Neural crest cell (in vitro differentiated cells): ENCODE data around the gene IER3. TPM values are rescaled to one million over a fixed set of nuclear protein-coding genes. Genes with fewer than 3 reads are reported as not detected.
A peak's percentile ranks its signal among the peaks of the same experiment; 100 is the strongest.

Experiments used
- DNase-seq: peaks from one replicate; pipeline ENCODE4 v3.0.0; 2021; ENCODE audit warnings: low read depth, mixed read lengths, low spot score
- H3K27ac Mint-ChIP-seq: one replicate; pipeline ENCODE4 v1.8.0; 2021; ENCODE audit warnings: mild to moderate bottlenecking, mixed read lengths; ENCODE audit not compliant: unreplicated experiment
- H3K27me3 Mint-ChIP-seq: 2 replicates; pipeline ENCODE4 v1.8.0; 2021; ENCODE audit warnings: low read depth, mild to moderate bottlenecking, mixed read lengths
- H3K36me3 Mint-ChIP-seq: 2 replicates; pipeline ENCODE4 v1.8.0; 2021; ENCODE audit warnings: low read depth, mild to moderate bottlenecking, mixed read lengths
- H3K4me1 Mint-ChIP-seq: 2 replicates; pipeline ENCODE4 v1.8.0; 2021; ENCODE audit warnings: mixed read lengths
- H3K4me3 Mint-ChIP-seq: one replicate; pipeline ENCODE4 v1.8.0; 2021; ENCODE audit warnings: mild to moderate bottlenecking, mixed read lengths
- H3K9me3 Mint-ChIP-seq: 2 replicates; pipeline ENCODE4 v1.8.0; 2021; ENCODE audit warnings: mixed read lengths
- CTCF ChIP-seq: fragments of 200-600 bp; sonication (generic); conservative IDR thresholded peaks from 2 replicates; pipeline ENCODE4 v1.5.0; 2021; ENCODE audit warnings: antibody characterized with exemption, mild to moderate bottlenecking
- total RNA-seq: library from RNA; stranded (reverse); gene quantifications from 2 replicates; pipeline ENCODE4 v1.2.1, GENCODE V29; 2021

IER3 gene
- total RNA-seq, 1 donor from 2014 or later, result 6.3 TPM

DNA sequence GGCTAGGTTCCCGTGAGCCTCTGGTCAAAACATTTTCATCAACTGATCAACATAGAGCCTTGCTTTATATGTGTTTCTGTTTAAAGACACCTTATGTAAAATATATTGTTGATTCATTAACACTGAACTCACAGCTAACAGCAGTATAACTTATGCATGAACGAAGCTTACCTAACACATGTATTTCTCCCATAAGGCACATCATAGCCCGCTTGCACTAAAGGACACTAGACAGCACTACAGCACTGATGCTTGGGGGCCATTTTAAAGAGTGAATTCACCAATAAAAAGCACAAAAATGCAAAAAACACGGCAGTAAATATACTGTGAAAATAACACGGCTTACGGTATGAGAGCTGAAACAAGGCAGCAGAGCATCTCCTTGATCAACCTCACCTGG lies 5.8 kb downstream of the IER3 start:
- no peak for TF ChIP-seq CTCF
- no peak overlapping the region for H3K27ac Mint-ChIP-seq
- peaks cover 5% of the 10 kb centered on the region for H3K27me3 Mint-ChIP-seq
- no peaks in the 10 kb centered on the region for H3K9me3 Mint-ChIP-seq
- peaks cover 25% of the 10 kb centered on the region for H3K36me3 Mint-ChIP-seq
- H3K4me1 Mint-ChIP-seq, result peaks cover 30% of the 10 kb centered on the region
- peak overlapping the region; percentile 83 for H3K4me3 Mint-ChIP-seq
- DNase-seq, result no peak

DNA sequence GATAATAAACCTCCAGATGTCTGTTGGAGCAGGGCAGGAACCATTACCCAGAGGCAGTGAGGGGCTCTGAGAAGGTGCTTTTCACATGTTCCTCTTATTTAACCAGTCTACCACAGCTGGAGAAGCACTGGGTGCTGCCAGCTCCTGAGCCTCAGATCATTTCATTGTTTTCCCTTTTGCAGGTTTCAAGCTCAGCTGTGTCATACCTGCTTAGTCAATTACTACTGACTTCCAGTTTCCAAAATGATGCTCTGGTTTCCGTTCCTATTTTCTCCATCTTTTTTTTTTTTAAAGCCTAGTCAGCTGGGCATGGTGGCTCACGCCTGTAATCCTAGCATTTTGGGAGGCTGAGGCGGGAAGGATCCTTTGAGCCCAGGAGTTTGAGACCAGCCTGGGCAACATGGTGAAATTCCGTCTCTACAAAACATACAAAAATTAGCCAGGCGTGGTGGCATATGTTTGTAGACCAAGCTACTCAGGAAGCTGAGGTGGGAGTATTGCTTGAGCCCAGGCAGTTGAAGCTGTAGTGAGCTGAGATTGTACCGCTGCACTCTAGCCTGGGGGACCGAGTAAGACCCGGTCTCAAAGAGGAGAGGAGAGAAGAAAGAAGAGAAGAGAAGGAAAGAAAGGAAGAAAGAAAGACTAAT lies 8.6 kb downstream of the IER3 start:
- no peaks in the 10 kb centered on the region for H3K9me3 Mint-ChIP-seq
- no peak for DNase-seq
- no peaks in the 10 kb centered on the region for H3K27me3 Mint-ChIP-seq
- no peak for TF ChIP-seq CTCF
- peaks cover 29% of the 10 kb centered on the region for H3K36me3 Mint-ChIP-seq
- H3K4me3 Mint-ChIP-seq, result peak overlapping the region; percentile 67
- peaks cover 18% of the 10 kb centered on the region for H3K4me1 Mint-ChIP-seq
- no peak overlapping the region for H3K27ac Mint-ChIP-seq

- H3K27me3 Mint-ChIP-seq, result peaks cover 15% of the 10 kb centered on the region
- no peaks in the 10 kb centered on the region for H3K9me3 Mint-ChIP-seq
- H3K4me3 Mint-ChIP-seq, result peak overlapping the region; percentile 3
- H3K4me1 Mint-ChIP-seq, result peaks cover 25% of the 10 kb centered on the region
- H3K36me3 Mint-ChIP-seq, result peaks cover 28% of the 10 kb centered on the region
- no peak for DNase-seq
- no peak for TF ChIP-seq CTCF
- no peak overlapping the region for H3K27ac Mint-ChIP-seq
Measured at GRCh38 chr6:30732237-30732943, 12.0 kb downstream of the IER3 start.

GRCh38 chr6:30730601-30731435 lies 13.5 kb downstream of the IER3 start:
- Mint-ChIP-seq H3K4me1 (peaks cover 29% of the 10 kb centered on the region), H3K36me3 (peaks cover 24% of the 10 kb centered on the region), H3K9me3 (peaks cover 2% of the 10 kb centered on the region), H3K27me3 (peaks cover 24% of the 10 kb centered on the region), H3K27ac (no peak overlapping the region), H3K4me3 (peak overlapping the region; percentile 58)
- peak; percentile 74 for TF ChIP-seq CTCF
- DNase-seq, result peak; percentile 57

- peaks cover 43% of the 10 kb centered on the region for H3K36me3 Mint-ChIP-seq
- no peak overlapping the region for H3K27ac Mint-ChIP-seq
- peaks cover 46% of the 10 kb centered on the region for H3K27me3 Mint-ChIP-seq
- H3K4me1 Mint-ChIP-seq, result peaks cover 51% of the 10 kb centered on the region
- TF ChIP-seq CTCF, result peak; percentile 30
- no peak for DNase-seq
- H3K9me3 Mint-ChIP-seq, result peaks cover 2% of the 10 kb centered on the region
- peak overlapping the region; percentile 99 for H3K4me3 Mint-ChIP-seq
Measured at GRCh38 chr6:30727920-30728553, 16.3 kb downstream of the IER3 start.
